Memory B cell (primary cell): ENCODE results near the gene S100A5.

Source experiments
- ATAC-seq: fragments of 150-1000 bp; cut with Tn5 transposase; 2 replicates; pipeline ENCODE4 v1.10.0; 2021; ENCODE audit warnings: low read depth, mild to moderate bottlenecking, moderate library complexity
- DNase-seq, 2 donors: peaks; one replicate each; pipeline ENCODE4 v3.0.0; 2022; ENCODE audit warnings: low spot score in 2 of 2
- H3K27ac Mint-ChIP-seq: one replicate; pipeline ENCODE4 v1.8.0; 2022; ENCODE audit warnings: mild to moderate bottlenecking, moderate library complexity, mixed read lengths
- H3K27me3 Mint-ChIP-seq: one replicate; pipeline ENCODE4 v1.8.0; 2022; ENCODE audit warnings: mixed read lengths
- H3K36me3 Mint-ChIP-seq: one replicate; pipeline ENCODE4 v1.8.0; 2022; ENCODE audit warnings: mild to moderate bottlenecking, mixed read lengths
- H3K4me1 Mint-ChIP-seq: one replicate; pipeline ENCODE4 v1.8.0; 2022; ENCODE audit warnings: mixed read lengths
- H3K4me3 Mint-ChIP-seq: one replicate; pipeline ENCODE4 v1.8.0; 2022; ENCODE audit warnings: mild to moderate bottlenecking, moderate library complexity, mixed read lengths
- H3K9me3 Mint-ChIP-seq: one replicate; pipeline ENCODE4 v1.8.0; 2022; ENCODE audit warnings: mixed read lengths

S100A5 gene

DNA sequence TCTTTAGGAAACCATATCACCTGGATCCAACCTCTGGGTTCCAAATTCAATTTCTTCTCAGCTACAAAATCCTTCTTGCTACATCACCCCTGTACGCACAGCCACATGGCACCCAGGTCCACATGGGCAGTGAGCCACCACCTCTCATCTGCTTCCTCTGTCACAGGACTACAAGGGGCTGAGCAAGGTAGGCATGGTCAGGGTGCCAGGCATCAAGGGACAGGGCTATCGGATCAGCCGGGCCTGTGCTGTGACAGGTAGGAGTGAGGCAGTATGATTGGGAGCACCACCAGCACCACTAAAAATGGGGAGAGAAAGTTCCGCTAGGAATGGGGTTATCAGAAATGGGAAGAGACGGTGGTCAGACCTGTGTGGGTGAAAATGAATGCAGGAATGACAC, 34.3 kb downstream of the S100A5 start:
- Mint-ChIP-seq H3K27me3 (peaks cover 3% of the 10 kb centered on the region), H3K36me3 (no peaks in the 10 kb centered on the region), H3K4me1 (peaks cover 6% of the 10 kb centered on the region), H3K27ac (no peak overlapping the region), H3K9me3 (no peaks in the 10 kb centered on the region), H3K4me3 (no peak overlapping the region)
- DNase-seq (no peak), ATAC-seq (no peak)

DNA sequence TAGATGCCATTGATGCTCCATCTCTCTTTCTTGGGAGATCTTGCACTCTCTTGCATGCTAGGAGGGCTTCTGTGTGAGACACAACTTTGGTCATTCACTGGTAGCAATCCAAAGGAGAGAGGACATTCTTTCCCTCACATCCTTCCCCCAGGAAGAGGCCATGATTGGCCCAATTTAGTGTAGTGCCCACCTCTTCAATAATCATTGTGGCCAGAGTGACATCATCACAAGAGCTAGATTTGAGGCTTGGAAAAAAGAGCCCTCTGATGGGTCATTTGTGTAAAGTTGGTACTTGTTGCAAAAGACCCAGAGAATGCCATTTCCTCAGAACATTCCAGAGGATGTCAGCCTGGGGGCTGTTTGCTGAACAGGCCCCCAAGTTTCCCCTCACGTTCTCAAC, 35.2 kb downstream of the S100A5 start:
- Mint-ChIP-seq H3K36me3 (no peaks in the 10 kb centered on the region), H3K27me3 (peaks cover 3% of the 10 kb centered on the region), H3K9me3 (no peaks in the 10 kb centered on the region), H3K27ac (no peak overlapping the region), H3K4me1 (peaks cover under 1% of the 10 kb centered on the region), H3K4me3 (no peak overlapping the region)
- DNase-seq: no peak
- no peak for ATAC-seq

DNA sequence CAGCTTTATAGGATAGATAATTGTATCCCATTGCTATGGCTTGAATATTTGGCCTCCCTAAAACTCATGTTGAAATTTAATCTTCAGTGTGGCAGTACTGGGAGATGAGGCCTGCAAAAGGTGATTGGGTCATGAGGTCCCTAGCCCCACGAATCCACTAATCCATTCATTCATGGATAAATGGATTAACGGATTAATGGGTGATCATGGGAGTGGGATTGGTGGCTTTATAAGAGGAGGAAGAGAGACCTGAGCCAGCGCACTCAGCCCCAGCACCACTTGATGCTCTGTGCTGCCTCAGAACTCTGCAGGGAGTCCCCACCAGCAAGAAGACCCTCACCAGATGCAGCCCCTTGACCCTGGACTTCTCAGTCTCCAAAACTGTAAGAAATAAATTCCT, 37.0 kb downstream of the S100A5 start:
- H3K9me3 Mint-ChIP-seq: no peaks in the 10 kb centered on the region
- no peaks in the 10 kb centered on the region for H3K4me1 Mint-ChIP-seq
- H3K36me3 Mint-ChIP-seq: no peaks in the 10 kb centered on the region
- no peak overlapping the region for H3K4me3 Mint-ChIP-seq
- ATAC-seq (no peak), DNase-seq (no peak)
- no peak overlapping the region for H3K27ac Mint-ChIP-seq
- H3K27me3 Mint-ChIP-seq: peaks cover 8% of the 10 kb centered on the region

DNA sequence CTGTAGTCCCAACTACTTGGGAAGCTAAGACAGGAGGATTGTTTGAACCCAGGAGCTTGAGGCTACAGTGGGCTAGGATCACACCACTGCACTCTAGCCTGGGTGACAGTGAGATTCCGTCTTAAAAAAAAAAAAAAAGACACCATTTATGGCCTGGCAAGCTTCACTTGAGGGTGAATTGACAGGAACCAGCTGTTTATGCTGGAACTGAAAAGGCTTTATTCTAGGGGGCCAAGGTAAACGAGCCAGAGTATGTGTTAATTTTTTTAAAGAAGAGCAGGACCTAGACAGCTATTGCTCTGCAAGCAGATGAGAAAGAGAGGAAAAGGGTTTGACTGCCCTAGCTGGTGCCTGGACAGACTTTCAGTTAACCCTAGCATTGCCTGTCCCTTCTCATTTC, 42.0 kb downstream of the S100A5 start:
- Mint-ChIP-seq H3K36me3 (no peaks in the 10 kb centered on the region), H3K4me1 (peaks cover 9% of the 10 kb centered on the region), H3K27me3 (peaks cover 12% of the 10 kb centered on the region), H3K9me3 (no peaks in the 10 kb centered on the region), H3K27ac (no peak overlapping the region), H3K4me3 (no peak overlapping the region)
- no peak for ATAC-seq
- DNase-seq: no peak

DNA sequence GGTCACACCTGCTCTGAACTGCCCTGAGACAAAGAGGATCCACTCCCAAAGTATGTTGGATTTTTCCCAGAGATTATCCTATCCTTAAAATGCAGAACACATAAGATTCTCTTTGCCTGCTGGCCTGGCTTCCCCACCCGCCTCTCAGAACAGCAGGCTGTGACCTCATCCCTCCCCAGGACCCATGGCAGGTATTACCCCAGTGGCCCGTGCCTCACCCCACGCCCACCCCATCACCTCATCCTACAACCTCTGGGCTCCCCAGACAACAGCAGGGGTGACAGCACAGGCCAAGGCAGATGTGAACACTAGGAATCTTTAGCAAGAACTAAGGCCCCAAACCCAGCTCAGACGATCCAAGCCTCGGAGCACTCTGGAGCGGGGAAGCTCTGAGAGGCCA, 45.2 kb downstream of the S100A5 start:
- Mint-ChIP-seq H3K4me1 (peaks cover 14% of the 10 kb centered on the region), H3K9me3 (no peaks in the 10 kb centered on the region), H3K27me3 (peaks cover 15% of the 10 kb centered on the region), H3K4me3 (no peak overlapping the region), H3K36me3 (no peaks in the 10 kb centered on the region), H3K27ac (peak overlapping the region; percentile 24)
- DNase-seq (no peak), ATAC-seq (no peak)

DNA sequence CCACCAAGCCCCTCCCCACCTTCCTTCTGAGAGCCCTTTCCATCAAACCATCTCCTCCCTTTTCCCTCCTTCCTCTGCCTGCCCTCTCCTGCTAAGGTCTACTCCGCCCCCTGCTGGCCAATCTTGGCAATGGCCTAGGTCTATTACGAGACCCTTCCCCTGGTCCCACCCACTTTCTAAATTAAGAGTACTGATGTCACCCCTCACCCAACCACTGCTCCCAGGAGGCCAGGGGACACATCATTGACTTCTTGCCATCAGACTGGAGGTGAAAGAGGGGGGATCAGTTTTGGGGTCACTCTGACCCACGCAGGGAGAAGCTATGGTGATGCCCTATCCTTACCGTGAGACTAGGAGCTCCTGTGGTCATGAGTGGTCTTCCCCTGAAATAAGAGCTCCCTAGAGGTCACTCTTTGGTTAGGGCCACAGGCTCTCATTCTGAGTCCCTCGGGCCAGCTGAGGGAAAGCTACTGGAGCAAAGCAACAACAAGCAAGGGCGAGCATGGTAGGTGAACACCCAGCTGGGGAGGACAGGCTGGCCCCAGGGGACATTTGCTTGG, 45.7 kb downstream of the S100A5 start:
- Mint-ChIP-seq H3K27ac (peak overlapping the region; percentile 24), H3K27me3 (peaks cover 14% of the 10 kb centered on the region), H3K9me3 (no peaks in the 10 kb centered on the region), H3K4me1 (peaks cover 14% of the 10 kb centered on the region), H3K4me3 (no peak overlapping the region), H3K36me3 (no peaks in the 10 kb centered on the region)
- ATAC-seq: peak; percentile 80
- peak; percentile 69 to 83 for DNase-seq

DNA sequence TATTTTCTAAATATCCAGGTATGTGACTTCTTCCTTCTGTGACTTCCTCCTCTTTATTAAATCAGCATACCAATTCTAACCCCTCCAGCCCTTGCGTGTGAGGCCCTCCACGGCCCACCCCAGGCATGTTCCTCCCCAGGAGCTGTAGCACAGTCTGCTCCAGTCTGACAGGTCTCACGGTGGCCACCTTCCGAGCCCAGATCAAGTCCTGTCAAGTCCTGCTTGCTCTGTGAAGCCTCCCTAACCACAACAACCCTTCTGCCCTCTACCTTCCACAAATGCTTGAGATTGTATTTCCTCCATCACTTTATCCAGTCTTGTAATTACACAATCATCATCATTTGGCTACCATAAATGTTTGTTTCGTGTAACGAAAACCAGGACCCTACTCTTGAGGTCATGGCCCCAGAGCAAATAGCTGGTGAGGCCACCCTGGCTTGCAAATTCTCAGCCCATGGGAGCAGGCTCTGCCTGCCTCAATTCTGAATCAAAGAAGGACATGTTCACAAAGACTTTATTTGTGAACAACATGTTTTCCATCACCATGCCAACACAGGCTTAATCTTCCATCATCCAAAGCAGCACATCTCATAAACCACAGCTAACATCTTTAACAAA, 47.3 kb downstream of the S100A5 start:
- H3K4me3 Mint-ChIP-seq: no peak overlapping the region
- ATAC-seq (no peak), DNase-seq (no peak)
- H3K4me1 Mint-ChIP-seq: peaks cover 14% of the 10 kb centered on the region
- H3K27me3 Mint-ChIP-seq: peaks cover 9% of the 10 kb centered on the region
- H3K27ac Mint-ChIP-seq: no peak overlapping the region
- H3K36me3 Mint-ChIP-seq: no peaks in the 10 kb centered on the region
- no peaks in the 10 kb centered on the region for H3K9me3 Mint-ChIP-seq

DNA sequence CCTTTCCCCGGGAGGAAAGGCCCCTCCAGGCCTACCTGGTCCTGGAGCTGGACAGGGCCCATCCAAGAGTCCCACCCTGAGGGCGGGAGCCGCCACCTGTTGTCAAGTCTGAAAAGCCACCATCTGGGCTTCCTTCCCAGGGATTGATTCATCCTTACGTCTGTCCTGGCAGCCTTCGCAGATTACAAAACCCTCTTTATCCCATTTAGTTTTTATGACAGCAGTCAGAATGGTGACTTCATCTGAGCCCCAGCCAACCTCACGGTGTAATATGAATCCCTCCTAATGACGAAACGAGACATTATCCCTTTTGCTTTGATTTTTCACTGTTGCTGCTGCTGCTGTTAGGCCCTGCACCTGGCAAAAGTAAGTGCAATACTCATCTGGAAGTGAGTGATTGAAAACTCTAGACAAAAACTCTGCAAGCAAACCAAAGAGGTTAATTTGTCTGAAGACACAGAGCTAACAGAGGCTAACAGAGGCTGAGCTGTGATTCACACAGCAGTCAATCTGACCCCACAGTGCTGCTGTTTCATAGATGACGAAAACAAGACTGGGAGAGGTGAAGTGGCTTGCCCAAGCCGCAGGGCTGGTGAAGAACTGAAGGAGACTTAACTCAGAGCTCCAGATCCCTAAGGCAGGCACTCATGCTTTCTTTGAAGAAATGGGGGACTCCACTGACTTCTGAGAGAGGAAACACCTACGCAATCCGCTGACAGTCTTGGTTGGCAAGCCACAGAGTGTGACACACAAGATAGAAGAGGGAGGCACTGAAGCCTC, 50.3 kb downstream of the S100A5 start:
- Mint-ChIP-seq H3K9me3 (no peaks in the 10 kb centered on the region), H3K36me3 (no peaks in the 10 kb centered on the region), H3K4me1 (peaks cover 11% of the 10 kb centered on the region), H3K4me3 (no peak overlapping the region), H3K27ac (no peak overlapping the region), H3K27me3 (peaks cover 14% of the 10 kb centered on the region)
- ATAC-seq (peak; percentile 44), DNase-seq (no peak)

DNA sequence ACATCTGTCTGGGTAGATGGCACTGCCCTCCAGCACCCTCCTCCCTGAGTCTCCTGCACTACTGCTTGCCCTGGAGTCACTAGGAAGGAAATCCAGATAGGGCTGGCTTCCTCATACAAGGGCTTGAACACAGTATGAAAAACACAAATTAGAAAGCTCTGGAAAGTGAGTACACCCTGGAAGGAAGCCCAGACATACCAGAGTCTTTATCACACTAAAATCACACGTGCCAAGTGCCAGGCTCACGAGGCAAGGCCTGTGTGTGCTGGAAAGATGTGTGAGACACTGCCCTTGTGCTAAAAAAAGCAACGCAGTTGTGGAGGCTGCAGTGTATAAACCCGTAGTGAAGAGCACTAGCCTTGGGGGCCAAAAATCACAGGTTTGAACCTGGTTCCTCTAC, 52.0 kb downstream of the S100A5 start:
- H3K9me3 Mint-ChIP-seq: no peaks in the 10 kb centered on the region
- peaks cover 6% of the 10 kb centered on the region for H3K4me1 Mint-ChIP-seq
- H3K27me3 Mint-ChIP-seq: peaks cover 23% of the 10 kb centered on the region
- H3K27ac Mint-ChIP-seq: no peak overlapping the region
- H3K4me3 Mint-ChIP-seq: no peak overlapping the region
- ATAC-seq (no peak), DNase-seq (no peak)
- H3K36me3 Mint-ChIP-seq: no peaks in the 10 kb centered on the region

DNA sequence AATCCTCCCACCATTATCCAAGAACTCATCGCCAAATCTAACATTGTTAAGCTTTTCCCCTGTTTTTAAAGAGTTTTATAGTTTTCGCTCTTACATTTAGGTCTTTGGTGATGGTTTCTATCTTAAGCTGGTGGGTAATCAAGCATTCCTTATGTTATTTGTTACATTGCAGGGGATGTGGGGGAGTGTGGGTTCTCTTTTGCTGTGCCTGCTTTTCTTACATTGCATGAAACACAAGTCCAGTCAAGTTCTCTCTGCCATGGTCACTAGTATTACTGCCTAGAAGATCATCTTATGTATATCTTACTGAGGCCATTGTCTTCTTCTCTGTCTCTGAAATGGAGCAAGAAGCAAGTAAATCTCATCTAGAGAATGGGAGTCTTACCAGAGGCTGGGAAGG, 53.0 kb downstream of the S100A5 start:
- DNase-seq (no peak), ATAC-seq (no peak)
- no peaks in the 10 kb centered on the region for H3K36me3 Mint-ChIP-seq
- no peak overlapping the region for H3K4me3 Mint-ChIP-seq
- H3K27ac Mint-ChIP-seq: no peak overlapping the region
- no peaks in the 10 kb centered on the region for H3K9me3 Mint-ChIP-seq
- peaks cover 6% of the 10 kb centered on the region for H3K4me1 Mint-ChIP-seq
- H3K27me3 Mint-ChIP-seq: peaks cover 26% of the 10 kb centered on the region
